ENCODE measurements around the gene HPSE2.

GRCh38 chr10:98980353-98980752 is 255.3 kb downstream of the HPSE2 start:
- TF ChIP-seq CTCF (IDR thresholded peaks at IDR 0.05) (no peak), POLR2A (IDR thresholded peaks at IDR 0.05) (no peak)
